Measurements from ENCODE around the gene MAP9.
"Not testable (repeated sequence)": the region's sequence is repeated elsewhere in the genome, so short reads cannot be mapped to it uniquely, and the experiment has no call there.

The MAP9 gene

GRCh38 chr4:155376387-155377268 is at the start of gene MAP9:
TSS of gene MAP9 (minus strand) at chr4:155376965. CDS start at chr4:155375850, 1,115 bp downstream.
- peak; percentile 34 for DNase-seq

- DNase-seq: not testable (repeated sequence)
These were observed 48.0 kb upstream of the MAP9 start for GRCh38 chr4:155424778-155425177.

- DNase-seq: no peak
These were observed 46.9 kb upstream of the MAP9 start for GRCh38 chr4:155423671-155424070.

GRCh38 chr4:155419266-155419665 is 42.5 kb upstream of the MAP9 start:
- no peak for DNase-seq

- no peak for DNase-seq
These were observed 38.9 kb upstream of the MAP9 start for GRCh38 chr4:155415662-155416061.

- no peak for DNase-seq
These were observed 36.7 kb upstream of the MAP9 start for GRCh38 chr4:155413451-155413850.

GRCh38 chr4:155411546-155411945 is 34.8 kb upstream of the MAP9 start:
- DNase-seq: no peak

- DNase-seq: no peak
These were observed 32.0 kb upstream of the MAP9 start for GRCh38 chr4:155408796-155409195.

- no peak for DNase-seq
These were observed 30.7 kb upstream of the MAP9 start for GRCh38 chr4:155407480-155407879.

- no peak for DNase-seq
These were observed 28.3 kb upstream of the MAP9 start for GRCh38 chr4:155405059-155405458.

GRCh38 chr4:155403886-155404285 is 27.1 kb upstream of the MAP9 start:
- DNase-seq: peak; percentile 42

- no peak for DNase-seq
These were observed 26.2 kb upstream of the MAP9 start for GRCh38 chr4:155402941-155403340.

GRCh38 chr4:155400893-155401292 is 24.1 kb upstream of the MAP9 start:
- no peak for DNase-seq

- no peak for DNase-seq
These were observed 23.4 kb upstream of the MAP9 start for GRCh38 chr4:155399974-155400697.

GRCh38 chr4:155392481-155393184 is 15.9 kb upstream of the MAP9 start:
- no peak for DNase-seq

GRCh38 chr4:155391932-155392331 is 15.2 kb upstream of the MAP9 start:
- no peak for DNase-seq

GRCh38 chr4:155388162-155388561 is 11.4 kb upstream of the MAP9 start:
- DNase-seq: no peak

- DNase-seq: no peak
These were observed 6.8 kb upstream of the MAP9 start for GRCh38 chr4:155383541-155383940.

GRCh38 chr4:155377276-155377675 is 511 bp upstream of the MAP9 start:
- no peak for DNase-seq

GRCh38 chr4:155371432-155372043 is 5.2 kb downstream of the MAP9 start:
- DNase-seq: peak; percentile 24

GRCh38 chr4:155367608-155368007 is 9.2 kb downstream of the MAP9 start:
- DNase-seq: no peak

- peak; percentile 47 for DNase-seq
These were observed 22.7 kb downstream of the MAP9 start for GRCh38 chr4:155353923-155354540.

- no peak for DNase-seq
These were observed 34.6 kb downstream of the MAP9 start for GRCh38 chr4:155342142-155342541.
